ENCODE data around the gene ETV3L.

The ETV3L gene

DNA sequence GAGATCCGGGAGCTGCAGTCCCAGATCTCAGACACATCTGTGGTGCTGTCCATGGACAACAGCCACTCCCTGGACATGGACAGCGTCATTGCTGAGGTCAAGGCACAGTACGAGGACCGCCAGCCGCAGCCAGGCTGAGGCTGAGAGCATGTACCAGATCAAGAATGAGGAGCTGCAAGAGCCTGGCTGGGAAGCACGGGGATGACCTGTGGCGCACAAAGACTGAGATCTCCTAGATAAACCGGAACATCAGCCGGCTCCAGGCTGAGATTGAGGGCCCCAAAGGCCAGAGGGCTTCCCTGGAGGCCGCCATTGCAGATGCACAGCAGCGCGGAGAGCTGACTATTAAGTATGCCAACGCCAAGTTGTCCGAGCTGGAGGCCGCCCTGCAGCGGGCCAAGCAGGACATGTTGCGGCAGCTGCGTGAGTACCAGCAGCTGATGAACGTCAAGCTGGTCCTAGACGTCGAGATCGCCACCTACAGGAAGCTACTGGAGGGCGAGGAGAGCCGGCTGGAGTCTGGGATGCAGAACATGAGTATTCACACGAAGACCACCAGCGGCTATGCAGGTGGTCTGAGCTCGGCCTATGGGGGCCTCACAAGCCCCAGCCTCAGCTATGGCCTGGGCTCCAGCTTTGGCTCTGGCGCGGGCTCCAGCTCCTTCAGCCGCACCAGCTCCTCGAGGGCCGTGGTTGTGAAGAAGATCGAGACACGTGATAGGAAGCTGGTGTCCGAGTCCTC lies 25.5 kb downstream of the ETV3L start:
- peak; percentile 88 for ATAC-seq
- TF ChIP-seq TSHZ2 (CRISPR knock-in tag; IDR thresholded peaks at IDR 0.05) (no peak), CSDC2 (CRISPR knock-in tag; IDR thresholded peaks at IDR 0.05) (no peak), RARB (CRISPR knock-in tag; IDR thresholded peaks at IDR 0.05) (no peak), GLIS3 (CRISPR knock-in tag; IDR thresholded peaks at IDR 0.05) (no peak), ISL1 (CRISPR knock-in tag; IDR thresholded peaks at IDR 0.05) (no peak), POU6F1 (CRISPR knock-in tag; IDR thresholded peaks at IDR 0.05; ENCODE audit: borderline replicate concordance, low read depth) (no peak), TCF4 (CRISPR knock-in tag; IDR thresholded peaks at IDR 0.05; ENCODE audit: borderline replicate concordance) (no peak), ZFP3 (CRISPR knock-in tag; IDR thresholded peaks at IDR 0.05) (no peak), ZNF70 (CRISPR knock-in tag; IDR thresholded peaks at IDR 0.05) (no peak), ZNF8 (CRISPR knock-in tag; IDR thresholded peaks at IDR 0.05) (no peak), ZC3H10 (CRISPR knock-in tag; IDR thresholded peaks at IDR 0.05) (no peak), BACH2 (CRISPR knock-in tag; IDR thresholded peaks at IDR 0.05; ENCODE audit: borderline replicate concordance) (no peak), TOX (CRISPR knock-in tag; IDR thresholded peaks at IDR 0.05; ENCODE audit: borderline replicate concordance) (no peak), ZFP30 (CRISPR knock-in tag; IDR thresholded peaks at IDR 0.05) (no peak), ZNF565 (CRISPR knock-in tag; conservative IDR thresholded peaks at IDR 0.05; ENCODE audit: low read depth) (no peak), PPARA (CRISPR knock-in tag; IDR thresholded peaks at IDR 0.05; ENCODE audit: borderline replicate concordance) (no peak), SNAI2 (CRISPR knock-in tag; IDR thresholded peaks at IDR 0.05) (no peak)
- TF ChIP-seq, protein P1, sequence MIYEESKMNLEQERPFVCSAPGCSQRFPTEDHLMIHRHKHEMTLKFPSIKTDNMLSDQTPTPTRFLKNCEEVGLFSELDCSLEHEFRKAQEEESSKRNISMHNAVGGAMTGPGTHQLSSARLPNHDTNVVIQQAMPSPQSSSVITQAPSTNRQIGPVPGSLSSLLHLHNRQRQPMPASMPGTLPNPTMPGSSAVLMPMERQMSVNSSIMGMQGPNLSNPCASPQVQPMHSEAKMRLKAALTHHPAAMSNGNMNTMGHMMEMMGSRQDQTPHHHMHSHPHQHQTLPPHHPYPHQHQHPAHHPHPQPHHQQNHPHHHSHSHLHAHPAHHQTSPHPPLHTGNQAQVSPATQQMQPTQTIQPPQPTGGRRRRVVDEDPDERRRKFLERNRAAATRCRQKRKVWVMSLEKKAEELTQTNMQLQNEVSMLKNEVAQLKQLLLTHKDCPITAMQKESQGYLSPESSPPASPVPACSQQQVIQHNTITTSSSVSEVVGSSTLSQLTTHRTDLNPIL (CRISPR knock-in tag; IDR thresholded peaks at IDR 0.05; ENCODE audit: low read depth) = no peak
- TF ChIP-seq, protein P2, sequence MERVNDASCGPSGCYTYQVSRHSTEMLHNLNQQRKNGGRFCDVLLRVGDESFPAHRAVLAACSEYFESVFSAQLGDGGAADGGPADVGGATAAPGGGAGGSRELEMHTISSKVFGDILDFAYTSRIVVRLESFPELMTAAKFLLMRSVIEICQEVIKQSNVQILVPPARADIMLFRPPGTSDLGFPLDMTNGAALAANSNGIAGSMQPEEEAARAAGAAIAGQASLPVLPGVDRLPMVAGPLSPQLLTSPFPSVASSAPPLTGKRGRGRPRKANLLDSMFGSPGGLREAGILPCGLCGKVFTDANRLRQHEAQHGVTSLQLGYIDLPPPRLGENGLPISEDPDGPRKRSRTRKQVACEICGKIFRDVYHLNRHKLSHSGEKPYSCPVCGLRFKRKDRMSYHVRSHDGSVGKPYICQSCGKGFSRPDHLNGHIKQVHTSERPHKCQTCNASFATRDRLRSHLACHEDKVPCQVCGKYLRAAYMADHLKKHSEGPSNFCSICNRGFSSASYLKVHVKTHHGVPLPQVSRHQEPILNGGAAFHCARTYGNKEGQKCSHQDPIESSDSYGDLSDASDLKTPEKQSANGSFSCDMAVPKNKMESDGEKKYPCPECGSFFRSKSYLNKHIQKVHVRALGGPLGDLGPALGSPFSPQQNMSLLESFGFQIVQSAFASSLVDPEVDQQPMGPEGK (CRISPR knock-in tag; IDR thresholded peaks at IDR 0.05; ENCODE audit: borderline replicate concordance) = no peak
- TF ChIP-seq, protein P3, sequence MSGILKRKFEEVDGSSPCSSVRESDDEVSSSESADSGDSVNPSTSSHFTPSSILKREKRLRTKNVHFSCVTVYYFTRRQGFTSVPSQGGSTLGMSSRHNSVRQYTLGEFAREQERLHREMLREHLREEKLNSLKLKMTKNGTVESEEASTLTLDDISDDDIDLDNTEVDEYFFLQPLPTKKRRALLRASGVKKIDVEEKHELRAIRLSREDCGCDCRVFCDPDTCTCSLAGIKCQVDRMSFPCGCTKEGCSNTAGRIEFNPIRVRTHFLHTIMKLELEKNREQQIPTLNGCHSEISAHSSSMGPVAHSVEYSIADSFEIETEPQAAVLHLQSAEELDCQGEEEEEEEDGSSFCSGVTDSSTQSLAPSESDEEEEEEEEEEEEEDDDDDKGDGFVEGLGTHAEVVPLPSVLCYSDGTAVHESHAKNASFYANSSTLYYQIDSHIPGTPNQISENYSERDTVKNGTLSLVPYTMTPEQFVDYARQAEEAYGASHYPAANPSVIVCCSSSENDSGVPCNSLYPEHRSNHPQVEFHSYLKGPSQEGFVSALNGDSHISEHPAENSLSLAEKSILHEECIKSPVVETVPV (CRISPR knock-in tag; IDR thresholded peaks at IDR 0.05) = no peak

DNA sequence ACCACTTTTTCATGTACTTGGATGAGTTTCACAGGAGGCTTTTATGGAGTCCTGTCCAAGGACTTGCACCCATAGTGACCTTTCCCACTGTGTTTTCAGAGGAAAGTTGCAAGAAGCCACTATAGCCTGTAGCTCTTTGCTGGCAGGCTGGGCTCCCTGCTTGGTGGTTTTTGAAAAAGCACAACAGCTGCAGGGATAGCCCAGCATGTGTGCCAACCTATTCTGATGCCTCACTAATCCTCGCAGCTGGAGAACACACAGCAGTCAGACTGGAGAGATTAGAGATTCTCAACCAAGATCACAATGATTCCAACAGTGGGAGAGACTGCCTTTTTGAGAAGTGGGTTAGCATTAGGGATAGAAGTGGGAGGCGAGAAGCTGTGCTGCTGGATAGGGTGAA lies 30.0 kb downstream of the ETV3L start:
- no peak for ATAC-seq
- no peak for TF ChIP-seq ZNF565 (CRISPR knock-in tag; conservative IDR thresholded peaks at IDR 0.05; ENCODE audit: low read depth)

DNA sequence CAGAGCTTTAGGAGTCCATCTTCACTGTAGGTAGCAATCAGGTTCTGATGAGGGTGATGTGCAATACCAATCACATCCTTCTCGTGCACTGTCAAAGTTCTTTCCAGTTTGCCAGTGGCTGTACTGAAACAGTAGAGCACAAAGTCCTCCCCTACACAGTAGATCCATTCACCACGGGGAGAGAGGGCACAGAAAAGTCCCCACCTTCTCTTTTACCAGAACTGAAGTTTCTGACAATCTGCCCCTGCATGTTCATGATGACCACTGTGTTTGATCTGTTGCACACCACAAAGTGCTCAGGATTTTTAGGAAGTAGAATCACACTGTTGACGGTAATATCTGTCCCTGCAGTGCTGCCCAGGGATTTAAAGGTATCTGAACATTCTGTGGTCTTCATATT lies 40.4 kb downstream of the ETV3L start:
- peak; percentile 32; the same call in 1 of the 3 replicates for ATAC-seq

Measured in SK-N-SH treated with all-trans-retinoic acid at 6 μM for 48 hours (cell line).